Pancreas (tissue), 10 donors: ENCODE measurements around the gene GRID1. TPM values are rescaled to one million over a fixed set of nuclear protein-coding genes. Genes with fewer than 3 reads are reported as not detected.
A peak's percentile ranks its signal among the peaks of the same experiment; 100 is the strongest.

Experiments used
- ATAC-seq, 4 donors: fragments of 200-7000 bp; cut with Tn5 transposase; one replicate each; pipeline versions ENCODE4 v1.8.0 to v1.9.1; 2020; ENCODE audit warnings: mild to moderate bottlenecking in 4 of 4, moderate library complexity in 4 of 4
- DNase-seq, 6 donors: peaks; one replicate each; pipeline ENCODE4 v3.0.0-alpha.2; 2020
- FAIRE-seq: peaks from 2 replicates; lab custom pipeline; 2012; peaks lifted over from hg19 to GRCh38; lab: Jason Lieb, UNC
- H3K27ac ChIP-seq, 4 donors: fragments of 200-600 bp; sonication (generic); 1 replicate in 3 of 4; 2 replicates in 1 of 4; pipeline versions ENCODE4 v1.5.0 to v1.8.0; 2020
- H3K27me3 ChIP-seq, 4 donors: fragments of 200-600 bp; one replicate each; pipeline ENCODE4 v1.8.0; 2021
- H3K36me3 ChIP-seq, 3 donors: fragments of 200-600 bp; sonication (generic) in 1 of 3; one replicate each; pipeline versions ENCODE4 v1.5.0 to v1.8.0; 2020 to 2021
- H3K4me1 ChIP-seq, 3 donors: fragments of 200-600 bp; one replicate each; pipeline ENCODE4 v1.8.0; 2021
- H3K4me3 ChIP-seq, 4 donors: fragments of 200-600 bp; sonication (generic) in 2 of 4; one replicate each; pipeline versions ENCODE4 v1.5.0 to v1.8.0; 2020 to 2021
- H3K9me3 ChIP-seq, 4 donors: fragments of 200-600 bp; one replicate each; pipeline ENCODE4 v1.8.0; 2021
- WGBS, 2 donors: extraction: QIAGEN DNeasy Blood & Tissue Kit; methylation state at CpG; one replicate each; pipeline ENCODE4 v1.1.7; 2013; 5-methylcytosine and 5-hydroxymethylcytosine counted together
- intact Hi-C, 3 donors: fragments of 100-400 bp; cut with DNase I; formaldehyde crosslinking; loops; one replicate each; pipeline versions ENCODE4 v1.11.1 to v1.14.2; 2022
- polyA plus RNA-seq, 2 donors: library from polyadenylated mRNA; stranded (reverse); fragments of 200-250 nt; gene quantifications; one replicate each; pipeline ENCODE4 v1.2.3, GENCODE V29; 2013
- total RNA-seq, 6 donors: library from RNA; stranded (reverse); fragmentation: NEBNext Ultra II Directional in 4 of 6; extraction: Animal tissue kit (Norgen Biotek cat#: 25700) in 4 of 6; gene quantifications; one replicate each; pipeline versions ENCODE4 v1.2.1 to v1.2.4, GENCODE V29; 2021 to 2023
- TF ChIP-seq, protein P1 (sequence below), 4 donors: fragments of 200-600 bp; sonication (generic) in 3 of 4; IDR thresholded peaks; one replicate each; pipeline versions ENCODE4 v1.5.0 to v1.8.0; 2021; ENCODE audit warnings: antibody characterized with exemption in 4 of 4
- donor health status: healthy with polysubstance abuse.
- donor health status: DM: no; HTN: no; CAD: no; lungs with moderate emphysema.
- donor health status: DM: no; HTN: no; CAD: no.
- donor health status: control.
- donor health status: control.
- donor health status: Bipolar disorder and iron deficiency.
- donor health status: DM: yes; HTN: yes; CAD: no.
- donor health status: DM: no; HTN: no; CAD: no.
- donor health status: DM: no; HTN: no; CAD: no.
- donor health status: DM: yes; HTN: yes; CAD: no.

The GRID1 gene
- total and polyA plus RNA-seq, 8 donors = 0.05 to 1.5 (median 0.91) TPM

DNA sequence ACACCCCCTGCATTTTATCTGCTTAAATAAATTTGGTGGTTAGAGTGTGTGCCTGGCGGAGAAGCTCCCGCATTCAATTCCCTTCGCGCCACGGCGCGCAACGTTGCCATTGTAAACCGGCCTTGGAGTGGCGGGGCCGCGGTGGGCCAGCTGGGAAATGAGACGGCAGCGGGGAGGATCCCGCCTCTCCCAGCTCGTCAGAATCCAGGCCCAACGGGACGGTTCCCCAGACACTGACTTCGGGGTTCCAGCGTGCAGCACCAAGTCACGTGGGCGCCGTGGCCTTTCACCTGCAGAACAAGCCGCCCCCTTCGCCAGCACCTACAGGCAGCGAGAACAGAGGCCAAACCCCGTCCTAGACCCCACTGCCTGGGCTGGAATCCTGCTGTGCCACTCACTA, 103.4 kb downstream of the GRID1 start:
- no peak for FAIRE-seq
- TF ChIP-seq, protein P1, sequence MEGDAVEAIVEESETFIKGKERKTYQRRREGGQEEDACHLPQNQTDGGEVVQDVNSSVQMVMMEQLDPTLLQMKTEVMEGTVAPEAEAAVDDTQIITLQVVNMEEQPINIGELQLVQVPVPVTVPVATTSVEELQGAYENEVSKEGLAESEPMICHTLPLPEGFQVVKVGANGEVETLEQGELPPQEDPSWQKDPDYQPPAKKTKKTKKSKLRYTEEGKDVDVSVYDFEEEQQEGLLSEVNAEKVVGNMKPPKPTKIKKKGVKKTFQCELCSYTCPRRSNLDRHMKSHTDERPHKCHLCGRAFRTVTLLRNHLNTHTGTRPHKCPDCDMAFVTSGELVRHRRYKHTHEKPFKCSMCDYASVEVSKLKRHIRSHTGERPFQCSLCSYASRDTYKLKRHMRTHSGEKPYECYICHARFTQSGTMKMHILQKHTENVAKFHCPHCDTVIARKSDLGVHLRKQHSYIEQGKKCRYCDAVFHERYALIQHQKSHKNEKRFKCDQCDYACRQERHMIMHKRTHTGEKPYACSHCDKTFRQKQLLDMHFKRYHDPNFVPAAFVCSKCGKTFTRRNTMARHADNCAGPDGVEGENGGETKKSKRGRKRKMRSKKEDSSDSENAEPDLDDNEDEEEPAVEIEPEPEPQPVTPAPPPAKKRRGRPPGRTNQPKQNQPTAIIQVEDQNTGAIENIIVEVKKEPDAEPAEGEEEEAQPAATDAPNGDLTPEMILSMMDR (IDR thresholded peaks at IDR 0.05) = no peak
- DNase-seq = peak in 2 of 6 donors; percentile 38 to 52
- no peaks in the 10 kb centered on the region for H3K4me1 ChIP-seq
- WGBS, 2 donors = 17 to 26% methylated on average over 27 of the region's 27 CpGs
- intact Hi-C loops = no loop called here
- no peak overlapping the region for H3K4me3 ChIP-seq
- no peaks in the 10 kb centered on the region for H3K36me3 ChIP-seq
- no peak overlapping the region for H3K27ac ChIP-seq
- ATAC-seq = no peak
- H3K9me3 ChIP-seq = no peaks in the 10 kb centered on the region
- H3K27me3 ChIP-seq = no peaks in the 10 kb centered on the region

DNA sequence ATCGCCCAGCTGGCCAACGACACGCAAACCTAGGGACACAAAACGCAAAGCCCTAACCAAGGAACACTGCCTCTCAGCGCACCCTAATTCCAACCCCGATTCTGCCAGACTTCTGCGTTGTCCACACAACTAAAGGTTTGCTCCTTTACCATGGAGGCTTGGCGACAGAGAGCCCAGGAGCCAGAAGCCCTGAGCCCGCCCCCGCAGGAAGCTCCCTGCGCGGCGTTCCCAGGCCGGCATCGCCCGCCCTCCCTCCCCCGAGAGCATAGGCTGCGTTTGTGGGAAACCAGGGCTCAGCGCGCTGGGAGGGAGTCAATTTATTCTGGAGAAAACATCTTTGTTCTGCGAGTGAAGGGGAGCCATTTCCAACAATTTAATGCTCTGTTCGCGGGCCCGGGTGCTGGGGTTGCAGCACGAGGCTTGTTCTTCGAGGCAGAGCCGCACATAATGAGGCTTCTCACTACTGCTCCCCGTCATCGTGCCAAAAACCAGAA, 103.9 kb downstream of the GRID1 start:
- intact Hi-C loops = no loop called here

DNA sequence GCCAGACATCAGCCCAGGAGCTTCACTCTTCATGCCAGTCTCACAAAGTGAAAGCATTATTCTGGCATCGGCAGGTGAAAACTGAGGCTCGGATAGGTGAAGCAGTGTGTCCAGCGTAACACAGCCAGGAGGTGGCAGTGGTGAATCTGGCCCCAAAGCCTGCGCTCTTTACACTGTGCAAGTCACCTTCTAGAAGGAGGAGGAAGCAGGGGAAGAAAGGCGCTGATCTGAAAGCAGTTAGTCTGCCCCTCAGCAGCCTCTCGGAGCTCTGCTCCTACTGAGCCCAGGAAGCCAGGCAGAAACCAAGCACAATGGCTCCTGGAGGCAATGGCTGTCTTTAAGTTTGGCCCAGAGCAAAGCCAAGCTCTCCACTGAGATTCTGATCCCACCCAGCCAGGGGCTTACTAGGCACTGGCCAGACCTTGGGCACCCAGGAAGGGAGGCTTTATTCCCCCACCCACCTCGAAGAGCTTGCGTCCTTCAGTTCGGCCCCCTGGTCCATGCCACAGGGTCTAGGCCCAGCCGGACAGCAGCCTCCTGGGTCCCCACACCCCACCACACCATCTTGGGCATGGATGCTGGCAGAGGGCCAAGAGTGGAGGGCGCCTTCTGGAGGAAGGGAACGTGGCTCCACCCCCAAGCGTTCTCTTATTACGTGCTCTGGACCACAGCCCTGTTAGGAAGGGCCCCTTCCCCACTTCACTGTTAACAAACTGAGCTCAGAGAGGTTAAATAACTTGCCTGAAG, 104.5 kb downstream of the GRID1 start:
- peak; percentile 70 to 92 (median 80) for ATAC-seq
- H3K4me3 ChIP-seq = no peak overlapping the region
- no peak for FAIRE-seq
- H3K27ac ChIP-seq = no peak overlapping the region
- H3K4me1 ChIP-seq = no peaks in the 10 kb centered on the region
- no peaks in the 10 kb centered on the region for H3K36me3 ChIP-seq
- no peaks in the 10 kb centered on the region for H3K27me3 ChIP-seq
- TF ChIP-seq, protein P1 (IDR thresholded peaks at IDR 0.05) = no peak
- 47 to 52% methylated on average over 14 of the region's 14 CpGs for WGBS, 2 donors
- H3K9me3 ChIP-seq = no peaks in the 10 kb centered on the region
- intact Hi-C loops = no loop called here
- DNase-seq = peak in 5 of 6 donors; percentile 13 to 71 (median 27)

More for the DNA sequence above, 103.9 kb downstream of the GRID1 start:
- ATAC-seq = peak in 2 of 4 donors; percentile 31 to 50
- Histone ChIP-seq H3K27ac (no peak overlapping the region), H3K36me3 (no peaks in the 10 kb centered on the region), H3K4me3 (no peak overlapping the region), H3K27me3 (no peaks in the 10 kb centered on the region), H3K9me3 (no peaks in the 10 kb centered on the region), H3K4me1 (no peaks in the 10 kb centered on the region)
- TF ChIP-seq, protein P1 (IDR thresholded peaks at IDR 0.05) = no peak
- DNase-seq = no peak
- no peak for FAIRE-seq
- 14 to 19% methylated on average over 29 of the region's 29 CpGs for WGBS, 2 donors

DNA sequence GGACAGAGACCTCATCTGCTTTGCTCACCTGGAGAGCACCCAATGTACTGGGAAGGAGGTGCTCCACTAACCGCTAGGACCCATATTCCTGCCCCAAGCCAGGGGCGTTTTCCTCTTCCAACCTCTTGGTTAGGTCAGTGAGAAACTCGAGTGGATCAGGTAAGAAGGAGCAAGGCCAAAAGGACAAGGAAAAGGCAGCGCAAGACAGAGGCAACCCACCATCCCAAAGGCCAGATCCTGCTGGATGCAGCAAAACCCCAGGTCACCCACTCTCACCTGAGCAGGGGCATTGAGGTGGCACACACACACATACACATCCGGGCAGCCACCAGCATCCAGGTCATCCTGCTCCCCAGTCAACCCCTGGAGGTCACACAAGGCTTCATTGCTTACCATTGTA, 105.1 kb downstream of the GRID1 start:
- no peak for ATAC-seq
- Histone ChIP-seq H3K4me3 (no peak overlapping the region), H3K27me3 (no peaks in the 10 kb centered on the region), H3K36me3 (no peaks in the 10 kb centered on the region), H3K4me1 (no peaks in the 10 kb centered on the region), H3K27ac (no peak overlapping the region), H3K9me3 (no peaks in the 10 kb centered on the region)
- no peak for DNase-seq
- 68 to 78% methylated on average over 5 of the region's 5 CpGs for WGBS, 2 donors
- TF ChIP-seq, protein P1 (IDR thresholded peaks at IDR 0.05) = no peak
- intact Hi-C loops = no loop called here
- no peak for FAIRE-seq

DNA sequence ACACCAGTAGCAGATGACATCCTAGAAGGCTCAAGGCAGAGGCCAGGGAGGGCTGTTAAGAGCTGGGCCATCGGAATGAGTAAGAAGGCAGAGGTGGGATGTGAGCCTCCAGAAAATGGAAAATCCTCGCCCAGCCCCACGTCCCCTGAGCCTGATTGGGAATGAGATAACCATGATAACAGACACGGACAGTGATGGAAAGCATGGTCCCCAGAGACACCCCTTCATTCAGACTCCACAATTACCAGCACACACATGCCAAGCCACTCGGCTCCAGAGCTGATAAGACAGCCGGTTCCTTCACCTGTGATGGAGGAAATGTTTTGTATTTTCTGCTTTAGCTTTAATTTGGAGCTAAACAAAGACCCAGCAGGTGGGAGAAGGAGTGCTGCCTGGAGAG, 106.0 kb downstream of the GRID1 start:
- Histone ChIP-seq H3K4me1 (no peaks in the 10 kb centered on the region), H3K27ac (no peak overlapping the region), H3K9me3 (no peaks in the 10 kb centered on the region), H3K36me3 (no peaks in the 10 kb centered on the region), H3K4me3 (no peak overlapping the region), H3K27me3 (no peaks in the 10 kb centered on the region)
- DNase-seq (no peak), FAIRE-seq (no peak), ATAC-seq (no peak)
- 42 to 55% methylated on average over 6 of the region's 6 CpGs for WGBS, 2 donors
- intact Hi-C loops = no loop called here
- TF ChIP-seq, protein P1 (IDR thresholded peaks at IDR 0.05) = no peak
